ENCODE data around the gene GALNT12. TPM values are rescaled to one million over a fixed set of nuclear protein-coding genes. Genes with fewer than 3 reads are reported as not detected.

Gene GALNT12
- total and polyA plus RNA-seq, 2 experiments from 2014 or later, result 14.6 to 23.6 TPM

DNA sequence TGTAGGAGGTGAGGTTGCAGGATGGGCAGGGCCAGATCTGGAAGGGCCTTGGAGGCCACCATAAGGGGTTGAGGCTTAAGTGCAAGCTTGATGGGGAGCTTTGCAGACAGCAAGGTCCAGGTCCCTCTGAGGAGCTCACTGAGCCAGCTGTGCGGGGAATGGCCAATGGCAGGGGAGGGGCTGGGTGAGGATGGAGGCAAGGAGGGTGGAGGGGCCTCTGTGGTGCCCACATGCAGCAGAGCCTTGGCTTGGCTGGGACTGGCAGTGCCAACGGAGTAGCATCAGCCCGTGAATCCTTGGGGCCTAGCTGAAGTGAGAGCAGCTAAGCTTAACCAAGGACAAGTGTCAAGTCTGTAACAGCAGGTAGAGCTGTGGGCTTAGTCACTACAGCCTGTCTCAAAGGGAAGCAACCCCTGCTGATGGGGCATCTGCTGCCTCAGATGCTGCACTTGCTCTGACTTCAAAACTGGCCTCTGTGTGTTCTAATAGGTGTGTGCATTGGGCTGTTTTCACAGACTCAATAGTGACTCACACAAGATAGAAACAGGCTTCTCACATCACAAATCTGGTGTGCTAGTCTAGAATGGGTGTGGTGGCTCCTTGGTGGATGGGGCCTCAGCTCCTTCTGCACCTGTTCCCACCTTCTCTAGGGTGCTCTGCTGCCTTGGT lies 16.3 kb downstream of the GALNT12 start:
- Mint-ChIP-seq H3K4me3 (no peak overlapping the region), H3K27me3 (ENCODE audit: insufficient read depth, low read depth, poor library complexity) (peaks cover 6% of the 10 kb centered on the region), H3K9me3 (no peaks in the 10 kb centered on the region; the same call in 2 of the 3 replicates), H3K36me3 (ENCODE audit: low read depth) (peaks cover 12% of the 10 kb centered on the region), H3K27ac (no peak overlapping the region), H3K4me1 (peaks cover 2% of the 10 kb centered on the region; the same call in 1 of the 3 replicates)
- TF ChIP-seq ZNF331 (CRISPR knock-in tag; IDR thresholded peaks at IDR 0.05; ENCODE audit: low read depth) (no peak), CTCF (conservative IDR thresholded peaks at IDR 0.05; ENCODE audit: low read depth in 2 of 2) (no peak), JUNB (IDR thresholded peaks at IDR 0.05; ENCODE audit: unreplicated experiment) (no peak), NANOG (IDR thresholded peaks at IDR 0.05; ENCODE audit: borderline replicate concordance) (no peak), POLR2AphosphoS5 (IDR thresholded peaks at IDR 0.05; ENCODE audit: low read depth) (no peak), EZH2phosphoT487 (IDR thresholded peaks at IDR 0.05; ENCODE audit: unreplicated experiment) (no peak), EZH2 (IDR thresholded peaks at IDR 0.05; ENCODE audit: low read depth, unreplicated experiment) (no peak), REST (IDR thresholded peaks at IDR 0.05; ENCODE audit: unreplicated experiment) (no peak), CREB1 (CRISPR knock-in tag; IDR thresholded peaks at IDR 0.05; ENCODE audit: low read depth) (no peak), STAT1 (IDR thresholded peaks at IDR 0.05; ENCODE audit: unreplicated experiment) (no peak), ZNF114 (CRISPR knock-in tag; IDR thresholded peaks at IDR 0.05) (no peak)
- TF ChIP-seq, protein P1, sequence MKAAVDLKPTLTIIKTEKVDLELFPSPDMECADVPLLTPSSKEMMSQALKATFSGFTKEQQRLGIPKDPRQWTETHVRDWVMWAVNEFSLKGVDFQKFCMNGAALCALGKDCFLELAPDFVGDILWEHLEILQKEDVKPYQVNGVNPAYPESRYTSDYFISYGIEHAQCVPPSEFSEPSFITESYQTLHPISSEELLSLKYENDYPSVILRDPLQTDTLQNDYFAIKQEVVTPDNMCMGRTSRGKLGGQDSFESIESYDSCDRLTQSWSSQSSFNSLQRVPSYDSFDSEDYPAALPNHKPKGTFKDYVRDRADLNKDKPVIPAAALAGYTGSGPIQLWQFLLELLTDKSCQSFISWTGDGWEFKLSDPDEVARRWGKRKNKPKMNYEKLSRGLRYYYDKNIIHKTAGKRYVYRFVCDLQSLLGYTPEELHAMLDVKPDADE (IDR thresholded peaks at IDR 0.05), result no peak
- TF ChIP-seq, protein P2, sequence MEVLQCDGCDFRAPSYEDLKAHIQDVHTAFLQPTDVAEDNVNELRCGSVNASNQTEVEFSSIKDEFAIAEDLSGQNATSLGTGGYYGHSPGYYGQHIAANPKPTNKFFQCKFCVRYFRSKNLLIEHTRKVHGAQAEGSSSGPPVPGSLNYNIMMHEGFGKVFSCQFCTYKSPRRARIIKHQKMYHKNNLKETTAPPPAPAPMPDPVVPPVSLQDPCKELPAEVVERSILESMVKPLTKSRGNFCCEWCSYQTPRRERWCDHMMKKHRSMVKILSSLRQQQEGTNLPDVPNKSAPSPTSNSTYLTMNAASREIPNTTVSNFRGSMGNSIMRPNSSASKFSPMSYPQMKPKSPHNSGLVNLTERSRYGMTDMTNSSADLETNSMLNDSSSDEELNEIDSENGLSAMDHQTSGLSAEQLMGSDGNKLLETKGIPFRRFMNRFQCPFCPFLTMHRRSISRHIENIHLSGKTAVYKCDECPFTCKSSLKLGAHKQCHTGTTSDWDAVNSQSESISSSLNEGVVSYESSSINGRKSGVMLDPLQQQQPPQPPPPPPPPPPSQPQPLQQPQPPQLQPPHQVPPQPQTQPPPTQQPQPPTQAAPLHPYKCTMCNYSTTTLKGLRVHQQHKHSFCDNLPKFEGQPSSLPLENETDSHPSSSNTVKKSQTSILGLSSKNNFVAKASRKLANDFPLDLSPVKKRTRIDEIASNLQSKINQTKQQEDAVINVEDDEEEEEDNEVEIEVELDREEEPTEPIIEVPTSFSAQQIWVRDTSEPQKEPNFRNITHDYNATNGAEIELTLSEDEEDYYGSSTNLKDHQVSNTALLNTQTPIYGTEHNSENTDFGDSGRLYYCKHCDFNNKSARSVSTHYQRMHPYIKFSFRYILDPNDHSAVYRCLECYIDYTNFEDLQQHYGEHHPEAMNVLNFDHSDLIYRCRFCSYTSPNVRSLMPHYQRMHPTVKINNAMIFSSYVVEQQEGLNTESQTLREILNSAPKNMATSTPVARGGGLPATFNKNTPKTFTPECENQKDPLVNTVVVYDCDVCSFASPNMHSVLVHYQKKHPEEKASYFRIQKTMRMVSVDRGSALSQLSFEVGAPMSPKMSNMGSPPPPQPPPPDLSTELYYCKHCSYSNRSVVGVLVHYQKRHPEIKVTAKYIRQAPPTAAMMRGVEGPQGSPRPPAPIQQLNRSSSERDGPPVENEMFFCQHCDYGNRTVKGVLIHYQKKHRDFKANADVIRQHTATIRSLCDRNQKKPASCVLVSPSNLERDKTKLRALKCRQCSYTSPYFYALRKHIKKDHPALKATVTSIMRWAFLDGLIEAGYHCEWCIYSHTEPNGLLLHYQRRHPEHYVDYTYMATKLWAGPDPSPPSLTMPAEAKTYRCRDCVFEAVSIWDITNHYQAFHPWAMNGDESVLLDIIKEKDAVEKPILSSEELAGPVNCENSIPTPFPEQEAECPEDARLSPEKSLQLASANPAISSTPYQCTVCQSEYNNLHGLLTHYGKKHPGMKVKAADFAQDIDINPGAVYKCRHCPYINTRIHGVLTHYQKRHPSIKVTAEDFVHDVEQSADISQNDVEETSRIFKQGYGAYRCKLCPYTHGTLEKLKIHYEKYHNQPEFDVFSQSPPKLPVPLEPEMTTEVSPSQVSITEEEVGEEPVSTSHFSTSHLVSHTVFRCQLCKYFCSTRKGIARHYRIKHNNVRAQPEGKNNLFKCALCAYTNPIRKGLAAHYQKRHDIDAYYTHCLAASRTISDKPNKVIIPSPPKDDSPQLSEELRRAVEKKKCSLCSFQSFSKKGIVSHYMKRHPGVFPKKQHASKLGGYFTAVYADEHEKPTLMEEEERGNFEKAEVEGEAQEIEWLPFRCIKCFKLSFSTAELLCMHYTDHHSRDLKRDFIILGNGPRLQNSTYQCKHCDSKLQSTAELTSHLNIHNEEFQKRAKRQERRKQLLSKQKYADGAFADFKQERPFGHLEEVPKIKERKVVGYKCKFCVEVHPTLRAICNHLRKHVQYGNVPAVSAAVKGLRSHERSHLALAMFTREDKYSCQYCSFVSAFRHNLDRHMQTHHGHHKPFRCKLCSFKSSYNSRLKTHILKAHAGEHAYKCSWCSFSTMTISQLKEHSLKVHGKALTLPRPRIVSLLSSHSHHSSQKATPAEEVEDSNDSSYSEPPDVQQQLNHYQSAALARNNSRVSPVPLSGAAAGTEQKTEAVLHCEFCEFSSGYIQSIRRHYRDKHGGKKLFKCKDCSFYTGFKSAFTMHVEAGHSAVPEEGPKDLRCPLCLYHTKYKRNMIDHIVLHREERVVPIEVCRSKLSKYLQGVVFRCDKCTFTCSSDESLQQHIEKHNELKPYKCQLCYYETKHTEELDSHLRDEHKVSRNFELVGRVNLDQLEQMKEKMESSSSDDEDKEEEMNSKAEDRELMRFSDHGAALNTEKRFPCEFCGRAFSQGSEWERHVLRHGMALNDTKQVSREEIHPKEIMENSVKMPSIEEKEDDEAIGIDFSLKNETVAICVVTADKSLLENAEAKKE (CRISPR knock-in tag; IDR thresholded peaks at IDR 0.05), result no peak
- Histone ChIP-seq H3F3A (replicated peaks; ENCODE audit: low read depth) (no peaks in the 10 kb centered on the region), H3K27ac (ENCODE audit: low read depth) (no peak overlapping the region), H3K9me2 (ENCODE audit: insufficient read depth) (no peaks in the 10 kb centered on the region), H3K4me2 (no peak overlapping the region), H3K4me3 (no peak overlapping the region), H4K20me1 (replicated peaks; ENCODE audit: insufficient read depth) (no peaks in the 10 kb centered on the region; the same call in 1 of the 2 replicates), H2AFZ (no peak overlapping the region), H3K27me3 (ENCODE audit: insufficient read depth) (no peaks in the 10 kb centered on the region), H3K4me1 (ENCODE audit: insufficient read depth) (no peaks in the 10 kb centered on the region), H3K36me3 (ENCODE audit: insufficient read depth) (no peaks in the 10 kb centered on the region), H3K79me2 (replicated peaks; ENCODE audit: insufficient read depth) (no peaks in the 10 kb centered on the region)
- DNase-seq (ENCODE audit: low spot score) (no peak), ATAC-seq (no peak)
